Cardiac fibroblast (primary cell): Measurements from ENCODE around the gene PLEKHN1.
"Not testable (repeated sequence)": the region's sequence is repeated elsewhere in the genome, so short reads cannot be mapped to it uniquely, and the experiment has no call there.

Experiments used
- DNase-seq, 2 donors: peaks; one replicate each; pipeline versions ENCODE4 v3.0.0 to v3.0.0-alpha.2; 2010; ENCODE audit warnings: low read depth in 2 of 2
- H3K4me3 ChIP-seq, 2 donors: replicated peaks in 1 of 2; 1 replicate in 1 of 2; 2 replicates in 1 of 2; pipeline ENCODE4 v1.5.1; 2011; ENCODE audit warnings: low read depth in 2 of 2, low read length in 2 of 2, mild to moderate bottlenecking in 2 of 2, moderate library complexity in 1 of 2
- TF ChIP-seq, protein P1 (sequence below): IDR thresholded peaks from one replicate; pipeline ENCODE4 v1.5.1; 2011; ENCODE audit warnings: low read depth, mild to moderate bottlenecking, low read length, inconsistent platforms

Gene PLEKHN1

GRCh38 chr1:981955-982558 lies 15.8 kb downstream of the PLEKHN1 start, which contains the start of gene PERM1:
Gene PERM1 (minus strand): TSS chr1:982093. CDS start chr1:981029, 1,064 bp downstream.
- H3K4me3 ChIP-seq: no peak within 1 kb of the TSS
- TF ChIP-seq, protein P1, sequence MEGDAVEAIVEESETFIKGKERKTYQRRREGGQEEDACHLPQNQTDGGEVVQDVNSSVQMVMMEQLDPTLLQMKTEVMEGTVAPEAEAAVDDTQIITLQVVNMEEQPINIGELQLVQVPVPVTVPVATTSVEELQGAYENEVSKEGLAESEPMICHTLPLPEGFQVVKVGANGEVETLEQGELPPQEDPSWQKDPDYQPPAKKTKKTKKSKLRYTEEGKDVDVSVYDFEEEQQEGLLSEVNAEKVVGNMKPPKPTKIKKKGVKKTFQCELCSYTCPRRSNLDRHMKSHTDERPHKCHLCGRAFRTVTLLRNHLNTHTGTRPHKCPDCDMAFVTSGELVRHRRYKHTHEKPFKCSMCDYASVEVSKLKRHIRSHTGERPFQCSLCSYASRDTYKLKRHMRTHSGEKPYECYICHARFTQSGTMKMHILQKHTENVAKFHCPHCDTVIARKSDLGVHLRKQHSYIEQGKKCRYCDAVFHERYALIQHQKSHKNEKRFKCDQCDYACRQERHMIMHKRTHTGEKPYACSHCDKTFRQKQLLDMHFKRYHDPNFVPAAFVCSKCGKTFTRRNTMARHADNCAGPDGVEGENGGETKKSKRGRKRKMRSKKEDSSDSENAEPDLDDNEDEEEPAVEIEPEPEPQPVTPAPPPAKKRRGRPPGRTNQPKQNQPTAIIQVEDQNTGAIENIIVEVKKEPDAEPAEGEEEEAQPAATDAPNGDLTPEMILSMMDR: no peak
- no peak for DNase-seq

GRCh38 chr1:982765-983436 lies 16.6 kb downstream of the PLEKHN1 start:
- TF ChIP-seq, protein P1: no peak
- H3K4me3 ChIP-seq: no peak overlapping the region
- no peak for DNase-seq

GRCh38 chr1:983798-984475 lies 17.7 kb downstream of the PLEKHN1 start:
- TF ChIP-seq, protein P1: peak; percentile 83
- DNase-seq: no peak
- no peak overlapping the region for H3K4me3 ChIP-seq

GRCh38 chr1:984476-984814 lies 18.2 kb downstream of the PLEKHN1 start:
- no peak for DNase-seq
- no peak overlapping the region for H3K4me3 ChIP-seq
- TF ChIP-seq, protein P1: no peak

GRCh38 chr1:985126-985525 lies 18.8 kb downstream of the PLEKHN1 start:
- H3K4me3 ChIP-seq: no peak overlapping the region
- DNase-seq: no peak
- TF ChIP-seq, protein P1: no peak

DNA sequence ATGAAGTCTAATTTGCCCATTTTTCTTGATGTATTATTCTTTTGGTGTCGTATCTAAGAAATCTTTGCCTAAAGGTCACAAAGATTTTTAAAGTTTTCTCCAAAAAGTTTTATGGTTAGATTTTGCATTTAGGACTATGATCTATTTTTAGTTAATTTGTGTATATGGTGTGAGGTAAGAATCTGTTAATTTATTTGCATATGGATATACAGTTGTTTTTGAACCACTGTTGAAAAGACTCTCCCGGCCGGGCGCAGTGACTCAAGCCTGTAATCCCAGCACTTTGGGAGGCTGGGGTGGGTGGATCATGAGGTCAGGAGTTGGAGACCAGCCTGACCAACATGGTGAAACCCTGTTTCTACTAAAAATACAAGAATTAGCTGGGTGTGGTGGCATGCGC lies 21.8 kb downstream of the PLEKHN1 start:
- not testable (repeated sequence) for DNase-seq, H3K4me3 ChIP-seq

GRCh38 chr1:991275-991674 lies 25.0 kb downstream of the PLEKHN1 start:
- DNase-seq, H3K4me3 ChIP-seq: not testable (repeated sequence)

- DNase-seq: no peak
- no peak overlapping the region for H3K4me3 ChIP-seq
- TF ChIP-seq, protein P1: no peak
Observed at GRCh38 chr1:991895-992294, 25.6 kb downstream of the PLEKHN1 start.
